ENCODE results near the gene TBC1D19. TPM values are rescaled to one million over a fixed set of nuclear protein-coding genes. Genes with fewer than 3 reads are reported as not detected.

Gene TBC1D19
- total RNA-seq, 1 experiment from 2014 or later, result 12.9 TPM

DNA sequence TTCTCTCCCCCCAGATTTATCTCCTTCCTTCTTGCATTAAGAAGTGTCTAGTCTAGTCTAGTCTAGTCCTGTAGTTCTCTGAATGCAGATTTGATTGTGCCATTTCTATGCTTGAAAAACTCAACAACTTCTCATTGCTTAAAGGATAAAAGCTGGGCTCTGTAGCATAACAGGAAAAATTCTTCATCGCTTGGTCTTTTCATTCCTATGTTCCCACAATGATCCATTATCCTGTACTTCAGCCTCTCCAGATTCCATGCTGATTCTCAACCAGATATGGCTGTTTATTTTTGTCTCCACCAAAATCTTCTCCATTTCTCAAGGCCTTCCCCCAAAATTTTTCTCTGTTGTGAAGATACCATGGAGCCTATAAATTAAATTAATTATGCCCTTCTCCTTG lies 173.9 kb downstream of the TBC1D19 start:
- DNase-seq (ENCODE audit: low spot score), result no peak
- in situ Hi-C loops (cut with HindIII; ENCODE audit: low sequenced_read_pairs), result no loop called here

DNA sequence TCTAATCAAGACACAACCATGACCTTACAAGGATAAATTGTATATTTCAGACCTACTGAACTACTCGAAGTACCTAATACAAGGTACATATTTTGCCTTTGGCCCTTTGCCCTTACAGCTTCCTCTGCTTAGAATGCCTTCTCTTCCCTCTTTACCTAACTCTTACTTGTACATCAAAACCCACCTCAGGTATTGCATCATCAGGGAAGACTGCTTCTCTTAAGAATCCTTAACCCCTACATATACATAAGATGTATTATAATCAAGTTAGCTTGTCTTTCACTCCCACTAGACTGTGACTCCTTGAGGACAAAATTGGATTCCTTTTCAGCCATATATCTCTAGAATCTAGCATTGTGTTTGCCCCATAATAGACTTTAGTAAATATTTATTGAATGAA lies 175.0 kb downstream of the TBC1D19 start:
- in situ Hi-C loops (cut with HindIII; ENCODE audit: low sequenced_read_pairs), result no loop called here

DNA sequence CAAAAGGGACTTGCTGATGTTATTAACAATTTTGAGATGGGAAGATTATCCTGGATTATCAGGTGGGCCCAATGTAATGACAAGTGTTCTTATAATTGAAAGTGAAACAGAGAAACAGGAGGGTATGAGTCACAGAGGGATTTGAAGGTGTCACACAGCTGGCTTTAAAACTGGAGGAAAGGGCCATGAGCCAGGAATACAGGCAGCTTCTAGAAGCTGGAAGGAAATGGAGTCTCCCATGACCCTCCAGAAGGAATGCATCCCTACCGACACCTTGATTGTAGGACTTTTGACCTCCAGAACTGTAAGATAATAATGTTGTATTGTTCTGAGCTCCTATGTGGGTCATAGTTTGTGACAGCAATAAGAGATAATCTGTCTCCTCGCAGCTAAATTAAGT lies 178.8 kb downstream of the TBC1D19 start:
- in situ Hi-C loops (cut with HindIII; ENCODE audit: low sequenced_read_pairs), result no loop called here

More for the DNA sequence above, 175.0 kb downstream of the TBC1D19 start:
- no peak for DNase-seq (ENCODE audit: low spot score)

DNA sequence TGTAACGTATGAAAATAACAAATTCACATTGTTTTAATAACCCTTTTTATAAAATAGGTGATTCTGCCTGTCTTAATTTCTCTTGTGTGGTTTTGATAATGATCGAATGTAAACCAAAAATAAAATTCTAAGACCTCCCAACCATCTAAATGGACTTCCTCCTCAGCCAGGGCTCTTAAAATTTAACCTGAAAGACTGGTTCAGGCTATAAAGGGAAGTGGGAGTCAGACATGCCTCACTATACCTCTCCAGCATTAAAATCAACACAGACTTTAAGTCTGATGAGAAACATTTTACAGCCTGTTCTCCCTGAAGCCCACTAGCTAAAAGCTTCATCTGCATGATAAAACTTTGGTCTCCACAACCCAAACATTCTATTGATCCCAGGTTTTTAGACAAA lies 179.2 kb downstream of the TBC1D19 start:
- in situ Hi-C loops (cut with HindIII; ENCODE audit: low sequenced_read_pairs), result no loop called here
- no peak for DNase-seq (ENCODE audit: low spot score)

More for the DNA sequence above, 178.8 kb downstream of the TBC1D19 start:
- DNase-seq (ENCODE audit: low spot score), result no peak

DNA sequence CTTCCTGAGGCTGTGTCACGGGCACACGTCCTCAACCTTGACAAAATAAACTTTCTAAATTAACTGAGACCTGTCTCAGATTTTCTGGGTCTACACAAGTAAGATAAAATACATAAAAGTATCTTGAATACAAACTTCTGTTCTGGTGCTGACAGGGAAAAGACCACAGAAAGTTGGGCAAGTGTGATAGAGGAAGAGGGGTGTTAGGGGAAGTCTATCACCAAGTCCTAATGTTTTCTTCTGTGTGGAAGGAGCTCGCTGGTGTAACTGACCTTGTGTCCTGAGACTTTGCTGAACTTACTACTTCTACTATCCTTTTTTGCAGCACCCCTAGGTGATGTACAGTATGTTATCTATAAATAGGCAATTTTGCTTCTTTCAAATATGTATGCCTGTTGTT lies 179.8 kb downstream of the TBC1D19 start:
- in situ Hi-C loops (cut with HindIII; ENCODE audit: low sequenced_read_pairs), result no loop called here

DNA sequence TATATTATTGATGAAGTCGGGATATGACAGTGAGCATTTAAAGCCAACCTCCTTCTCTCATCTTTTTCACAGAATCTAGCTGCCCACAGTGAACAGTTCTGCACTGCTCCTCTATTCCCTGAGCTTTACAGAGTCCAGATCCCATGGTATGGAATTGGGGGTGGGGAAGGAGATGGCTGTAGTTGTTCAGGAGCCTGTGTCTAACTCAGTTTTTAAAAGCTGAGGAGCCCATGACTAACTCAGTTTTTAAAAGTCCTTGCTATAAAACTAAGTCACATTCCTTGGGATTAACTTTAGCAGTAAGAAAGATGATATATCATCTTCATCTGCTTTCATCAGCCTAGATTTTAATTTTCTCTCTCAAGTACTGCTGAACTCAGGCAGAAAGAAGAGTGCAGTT lies 180.3 kb downstream of the TBC1D19 start:
- in situ Hi-C loops (cut with HindIII; ENCODE audit: low sequenced_read_pairs), result no loop called here

More for the DNA sequence above, 179.8 kb downstream of the TBC1D19 start:
- no peak for DNase-seq (ENCODE audit: low spot score)

DNA sequence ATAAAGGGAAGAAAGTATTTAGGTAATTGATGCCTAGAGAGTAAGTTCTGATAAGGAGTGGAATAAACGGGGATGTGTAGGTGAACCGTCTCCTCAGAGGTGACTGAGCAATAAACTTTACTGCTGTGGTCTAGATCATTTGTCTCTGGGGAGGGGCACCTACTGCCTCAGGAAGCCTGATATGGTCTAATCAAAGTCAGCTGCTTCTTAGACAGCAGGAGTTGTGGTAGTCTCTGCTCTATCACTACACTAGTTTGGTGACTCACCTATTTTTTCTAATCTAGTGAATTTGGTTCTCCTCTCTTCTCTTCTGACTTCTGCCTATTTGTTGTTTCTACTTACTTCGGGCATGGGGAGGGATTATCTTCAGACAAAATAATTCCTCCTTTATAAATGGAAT lies 181.6 kb downstream of the TBC1D19 start:
- in situ Hi-C loops (cut with HindIII; ENCODE audit: low sequenced_read_pairs), result no loop called here
- DNase-seq (ENCODE audit: low spot score), result no peak

More for the DNA sequence above, 180.3 kb downstream of the TBC1D19 start:
- DNase-seq (ENCODE audit: low spot score), result no peak

DNA sequence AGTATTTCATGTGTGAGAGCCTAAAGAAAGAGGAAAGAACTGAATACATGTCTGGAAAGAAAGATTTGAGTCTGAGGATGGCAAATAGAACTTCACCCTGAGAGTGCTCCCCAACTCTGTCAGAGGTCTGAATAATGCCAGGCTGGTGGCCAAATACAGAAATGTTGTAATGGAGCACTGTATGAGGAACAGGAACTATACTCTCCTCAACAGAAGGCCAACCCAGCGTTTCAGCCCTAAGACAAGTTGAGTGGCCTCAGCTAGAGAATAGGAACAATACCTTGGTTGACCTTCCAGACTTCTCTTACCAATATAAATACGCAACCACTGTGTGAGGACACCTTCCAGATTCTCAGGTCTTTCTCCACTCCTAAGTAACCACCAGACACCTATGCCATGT lies 182.3 kb downstream of the TBC1D19 start:
- in situ Hi-C loops (cut with HindIII; ENCODE audit: low sequenced_read_pairs), result no loop called here

DNA sequence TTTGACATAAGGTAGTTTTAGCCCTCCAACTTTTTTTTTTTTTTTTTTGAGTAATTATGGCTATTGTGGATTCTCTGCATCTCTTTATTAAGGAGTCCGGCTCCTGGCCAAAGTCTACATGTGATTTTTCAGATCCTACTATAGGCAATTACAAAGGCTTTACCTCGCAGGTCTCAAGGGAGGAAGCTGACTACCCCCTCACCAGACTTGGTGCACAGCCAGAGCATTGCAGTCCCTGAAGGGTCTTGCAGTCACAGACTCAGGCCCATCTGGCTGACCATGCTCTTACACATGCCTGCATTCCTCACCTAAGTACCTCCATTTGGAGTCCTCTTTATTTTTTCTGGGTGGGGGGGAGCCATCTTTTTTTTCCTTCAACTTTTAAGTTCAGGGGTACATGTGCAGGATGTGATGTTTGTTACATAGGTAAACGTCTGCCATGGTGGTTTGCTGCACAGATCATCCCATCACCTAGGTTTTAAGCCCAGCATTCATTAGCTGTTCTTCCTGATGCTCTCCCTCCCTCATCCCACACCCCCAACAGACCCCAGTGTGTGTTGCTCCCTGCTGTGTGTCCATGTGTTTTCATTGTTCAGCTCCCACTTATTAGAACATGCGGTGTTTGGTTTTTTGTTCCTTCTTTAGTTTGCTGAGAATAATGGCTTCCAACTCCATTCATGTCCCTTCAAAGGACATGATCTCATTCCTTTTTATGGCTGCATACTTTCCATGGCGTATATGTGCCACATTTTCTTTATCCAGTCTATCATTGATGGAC lies 188.4 kb downstream of the TBC1D19 start:
- in situ Hi-C loops (cut with HindIII; ENCODE audit: low sequenced_read_pairs), result no loop called here
- DNase-seq (ENCODE audit: low spot score), result no peak

More for the DNA sequence above, 182.3 kb downstream of the TBC1D19 start:
- DNase-seq (ENCODE audit: low spot score), result no peak

DNA sequence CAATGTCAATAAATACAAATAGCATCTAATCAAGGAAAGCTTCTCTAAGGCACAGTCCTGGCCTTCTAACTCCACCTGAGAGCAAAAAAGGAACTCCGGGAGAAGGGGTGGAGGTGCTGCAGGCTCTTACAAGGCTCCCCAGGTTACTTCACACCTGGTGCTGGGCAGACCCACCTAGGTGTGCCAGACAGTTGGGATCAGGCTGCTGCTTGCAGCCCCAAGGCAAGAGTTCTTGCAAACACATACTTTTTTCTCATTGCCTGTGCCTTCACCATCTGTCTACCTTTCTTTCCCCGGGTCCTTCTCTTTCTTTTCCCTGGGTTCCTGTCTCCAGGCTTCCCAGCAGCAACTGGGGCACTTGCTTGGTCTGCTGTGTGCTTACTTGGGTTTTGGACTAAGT lies 195.3 kb downstream of the TBC1D19 start:
- in situ Hi-C loops (cut with HindIII; ENCODE audit: low sequenced_read_pairs), result no loop called here
- DNase-seq (ENCODE audit: low spot score), result no peak

DNA sequence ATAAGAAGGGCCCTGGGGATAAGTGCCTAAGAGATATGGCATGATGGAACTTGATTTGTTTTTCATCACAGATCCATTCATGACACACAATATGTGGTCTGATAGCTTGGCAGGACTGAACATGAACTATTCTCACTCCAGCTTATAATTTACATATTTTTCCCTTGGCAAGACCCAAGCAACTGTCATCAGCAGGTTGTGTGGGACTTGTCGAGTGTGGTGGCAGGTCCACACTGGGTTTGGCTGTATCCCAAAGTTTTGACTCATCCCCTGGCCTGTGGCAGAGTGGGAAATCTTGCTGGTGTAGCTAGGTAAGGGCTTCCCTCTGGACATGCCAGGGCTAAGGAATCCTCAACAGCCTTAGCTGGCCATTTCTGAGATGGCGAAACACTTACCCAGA lies 195.8 kb downstream of the TBC1D19 start:
- DNase-seq (ENCODE audit: low spot score), result no peak
- in situ Hi-C loops (cut with HindIII; ENCODE audit: low sequenced_read_pairs), result no loop called here

DNA sequence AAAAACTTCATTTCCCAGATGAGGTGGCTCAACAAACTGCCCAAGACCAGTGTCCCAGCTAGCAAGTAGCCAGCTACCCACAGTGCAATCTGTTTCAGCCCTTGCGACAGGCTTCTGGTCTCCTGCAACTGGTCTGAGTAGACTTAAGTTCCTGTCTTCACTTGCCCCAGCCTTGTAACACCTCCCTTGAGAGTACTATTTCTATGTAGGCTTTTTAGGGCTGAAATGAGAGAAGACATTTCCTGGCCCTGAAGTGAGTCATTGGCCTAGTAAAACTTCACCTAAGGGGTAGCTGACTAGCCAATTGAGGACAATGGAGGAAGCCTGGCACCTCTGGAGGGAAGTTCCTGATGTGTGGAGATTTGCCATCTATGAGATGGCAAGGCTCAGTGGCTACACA lies 196.7 kb downstream of the TBC1D19 start:
- in situ Hi-C loops (cut with HindIII; ENCODE audit: low sequenced_read_pairs), result no loop called here
- no peak for DNase-seq (ENCODE audit: low spot score)

DNA sequence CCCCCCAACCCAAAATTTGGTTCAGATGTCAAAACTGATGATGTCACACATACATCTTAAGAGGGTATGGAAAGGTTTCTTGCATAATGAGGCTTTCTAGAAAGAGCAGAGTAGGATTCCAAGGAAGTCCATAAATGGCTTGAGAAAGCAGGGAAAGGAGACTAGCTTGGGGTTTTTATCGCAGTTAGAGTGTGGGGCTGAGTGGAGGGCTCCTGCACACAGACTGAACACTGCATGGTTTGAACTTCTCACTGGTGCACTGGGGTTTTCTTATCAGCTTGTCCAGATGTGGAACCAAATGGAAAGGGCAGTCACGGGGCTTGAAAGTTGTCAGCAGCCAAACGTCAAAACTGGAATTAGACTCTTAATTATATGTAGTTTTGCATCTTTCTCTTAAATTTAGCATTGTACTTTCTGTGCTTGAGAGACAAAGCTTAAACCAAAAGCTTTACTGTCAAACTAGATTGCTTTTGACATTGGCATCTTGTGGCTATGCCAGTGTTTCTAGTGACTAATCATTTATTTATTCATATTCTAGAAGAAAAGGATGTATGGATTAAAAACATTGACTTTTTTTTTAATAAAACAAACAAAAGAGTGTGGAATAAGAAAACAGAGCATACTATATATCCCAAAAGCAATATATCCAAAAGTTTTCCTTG lies 198.4 kb downstream of the TBC1D19 start:
- in situ Hi-C loops (cut with HindIII; ENCODE audit: low sequenced_read_pairs), result no loop called here
- no peak for DNase-seq (ENCODE audit: low spot score)

DNA sequence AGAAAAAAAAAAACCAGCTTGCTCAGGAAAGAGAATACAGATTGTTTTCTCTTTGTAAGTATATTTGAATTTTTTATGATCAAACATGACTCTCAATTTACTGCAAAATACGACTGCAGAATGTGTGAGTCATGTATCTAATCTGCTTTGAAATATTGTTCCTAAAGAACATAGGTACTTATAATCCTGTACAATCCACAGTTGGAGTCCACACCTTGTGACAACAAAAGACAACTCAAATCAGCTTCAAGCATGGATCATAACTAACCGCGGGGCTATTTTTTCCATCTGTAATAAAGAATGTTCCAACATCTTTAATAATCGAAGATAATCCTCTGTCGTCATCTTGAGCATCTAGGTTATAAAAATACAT lies 198.9 kb downstream of the TBC1D19 start:
- in situ Hi-C loops (cut with HindIII; ENCODE audit: low sequenced_read_pairs), result no loop called here
- no peak for DNase-seq (ENCODE audit: low spot score)

DNA sequence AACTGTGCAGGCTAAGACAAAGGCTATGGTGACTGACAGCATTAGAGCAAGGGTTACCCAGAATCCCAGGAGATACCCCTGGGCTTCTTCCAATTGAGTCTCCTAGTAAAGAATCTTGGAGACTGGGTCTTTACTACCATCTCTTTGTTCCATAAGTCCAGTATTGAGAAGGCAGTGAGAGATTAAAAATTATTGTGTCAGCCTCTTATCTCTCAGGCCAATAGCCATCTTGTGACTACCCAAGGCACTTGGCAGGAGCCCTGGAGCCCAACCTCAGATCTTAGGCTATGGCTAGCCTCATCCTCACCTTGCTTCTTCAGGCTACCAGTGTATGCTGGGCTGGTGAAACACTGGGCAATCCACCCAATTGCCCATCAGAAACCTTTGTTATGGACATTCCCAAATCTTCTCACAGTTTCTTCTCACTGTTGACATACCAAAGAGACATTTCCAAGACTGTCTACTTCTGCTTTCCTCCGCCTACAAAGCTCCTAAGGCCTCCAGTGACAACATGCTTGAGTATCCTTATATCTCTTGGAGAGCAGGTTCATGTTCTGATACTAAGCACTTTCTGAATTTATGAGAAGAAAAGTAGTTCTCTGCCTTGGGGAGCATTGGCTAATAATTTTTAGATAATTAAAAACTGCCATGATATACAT lies 200.5 kb downstream of the TBC1D19 start:
- no peak for DNase-seq (ENCODE audit: low spot score)

DNA sequence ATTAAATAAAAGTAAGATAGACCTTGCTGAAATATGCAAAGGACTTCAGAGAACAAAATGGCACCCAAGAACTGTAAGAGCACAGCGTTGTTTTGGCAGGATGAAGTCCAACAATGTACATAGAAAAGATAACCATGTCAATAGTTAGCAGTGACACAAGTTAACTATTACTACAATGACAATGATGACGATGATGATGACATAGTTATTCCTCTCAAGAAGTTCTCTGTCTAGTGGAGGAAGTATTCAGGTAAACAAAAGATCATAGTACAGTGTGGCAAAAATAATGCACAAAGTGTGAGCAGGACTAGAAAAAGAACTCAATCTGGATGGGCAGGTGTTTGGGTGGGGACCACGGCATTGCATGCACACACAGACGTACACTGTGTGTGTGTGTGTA lies 201.4 kb downstream of the TBC1D19 start:
- in situ Hi-C loops (cut with HindIII; ENCODE audit: low sequenced_read_pairs), result no loop called here
- no peak for DNase-seq (ENCODE audit: low spot score)

More for the DNA sequence above, 200.5 kb downstream of the TBC1D19 start:
- in situ Hi-C loops (cut with HindIII; ENCODE audit: low sequenced_read_pairs), result no loop called here

DNA sequence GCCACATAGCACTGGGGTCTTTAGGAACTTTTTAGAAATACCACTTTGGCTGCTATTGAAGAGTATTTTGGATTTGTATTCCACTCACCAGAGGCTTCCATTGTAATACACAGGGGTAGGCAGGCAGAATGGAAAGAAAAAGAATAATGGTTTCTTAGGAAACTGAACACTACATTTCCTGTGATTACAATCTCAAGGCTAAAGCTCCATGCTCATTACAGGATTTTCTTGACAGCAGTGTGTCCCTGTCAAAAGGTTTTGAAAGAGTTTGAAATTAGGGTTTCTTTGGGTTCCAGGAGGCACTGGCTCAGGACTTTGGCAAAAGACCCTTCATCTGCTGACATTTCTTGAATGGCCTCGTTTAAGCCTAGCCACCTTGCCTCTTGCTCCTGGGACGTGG lies 201.9 kb downstream of the TBC1D19 start:
- in situ Hi-C loops (cut with HindIII; ENCODE audit: low sequenced_read_pairs), result no loop called here
- no peak for DNase-seq (ENCODE audit: low spot score)

DNA sequence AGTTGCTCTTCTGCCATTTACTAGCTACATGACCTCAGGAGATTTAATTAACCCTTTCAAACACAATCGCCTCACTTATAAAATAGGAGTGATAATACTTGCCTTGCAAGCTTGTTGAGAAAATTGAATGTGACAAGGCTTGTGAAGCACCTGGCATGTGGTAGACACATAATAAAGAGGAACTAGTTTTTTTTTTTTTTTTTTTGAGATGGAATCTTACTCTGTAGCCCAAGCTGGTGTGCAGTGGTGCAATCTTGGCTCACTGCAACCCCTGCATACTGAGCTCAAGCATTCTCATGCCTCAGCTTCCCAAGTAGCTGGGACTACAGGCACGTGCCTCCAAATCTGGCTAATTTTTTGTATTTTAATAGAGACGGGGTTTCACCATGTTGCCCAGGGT lies 203.0 kb downstream of the TBC1D19 start:
- no peak for DNase-seq (ENCODE audit: low spot score)
- in situ Hi-C loops (cut with HindIII; ENCODE audit: low sequenced_read_pairs), result no loop called here

DNA sequence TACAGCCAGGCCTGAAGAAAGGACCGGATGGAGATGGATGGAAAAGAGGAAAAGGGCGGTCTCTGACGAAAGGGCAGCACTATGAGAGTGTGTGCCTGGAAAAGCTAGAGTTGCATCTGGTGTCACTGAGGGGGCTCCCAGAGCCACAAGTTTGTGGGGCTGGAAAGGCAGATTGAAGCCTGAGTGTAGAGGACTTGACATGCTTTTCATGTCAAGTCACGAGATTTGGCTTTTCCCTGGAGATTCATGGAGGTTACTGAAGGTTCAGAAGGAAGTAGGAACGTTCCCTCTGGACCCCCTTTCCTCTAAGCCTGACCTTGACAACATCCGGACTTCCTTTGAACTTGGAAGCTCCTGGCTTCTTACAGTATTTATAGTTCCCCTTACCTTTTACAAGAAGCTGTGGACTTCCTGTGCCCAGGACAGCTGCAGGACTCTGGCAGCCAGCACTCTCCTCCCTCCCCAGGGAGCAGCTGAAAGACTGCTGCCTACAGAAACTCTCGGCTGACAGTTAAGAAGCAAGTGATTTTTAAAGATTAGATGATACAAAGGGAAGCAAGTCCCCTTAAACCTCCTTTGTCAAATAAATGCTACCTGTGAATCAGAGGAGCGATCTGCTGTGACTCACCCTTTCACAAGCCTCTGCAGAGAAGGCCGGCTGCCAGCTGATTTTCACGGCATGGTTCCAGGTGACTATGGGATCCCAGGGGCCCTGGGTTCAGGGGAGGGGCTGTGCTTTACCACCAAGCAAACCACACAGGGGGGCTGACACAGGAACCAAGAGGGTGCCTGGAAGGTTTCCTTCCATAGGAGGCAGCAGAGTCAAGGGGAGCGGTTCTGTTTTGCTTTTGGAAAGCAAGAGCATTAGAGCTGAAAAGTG lies 203.8 kb downstream of the TBC1D19 start:
- no peak for DNase-seq (ENCODE audit: low spot score)
- in situ Hi-C loops (cut with HindIII; ENCODE audit: low sequenced_read_pairs), result no loop called here
